GM23338 (cell line): ENCODE data around the gene FGA.

Source experiments
- CTCF ChIP-seq, 2 experiments: fragments of 200-600 bp in 1 of 2; sonication (generic) in 1 of 2; conservative IDR thresholded peaks; 2 replicates each; pipeline versions ENCODE4 v1.5.1 to v1.6.1; 2016 to 2017; ENCODE audit warnings: antibody characterized with exemption in 2 of 2, low read depth in 2 of 2, mild to moderate bottlenecking in 2 of 2, moderate library complexity in 1 of 2
- EZH2phosphoT487 ChIP-seq: fragments of 200-600 bp; sonication (generic); IDR thresholded peaks from one replicate; pipeline ENCODE4 v1.8.1; 2018; ENCODE audit warnings: antibody characterized with exemption; ENCODE audit not compliant: unreplicated experiment
- JUNB ChIP-seq: IDR thresholded peaks from one replicate; pipeline ENCODE4 v1.6.1; 2016; ENCODE audit warnings: antibody characterized with exemption; ENCODE audit not compliant: unreplicated experiment
- NANOG ChIP-seq: IDR thresholded peaks from 2 replicates; pipeline ENCODE4 v1.6.1; 2016; ENCODE audit warnings: antibody characterized with exemption, borderline replicate concordance
- POLR2AphosphoS5 ChIP-seq: IDR thresholded peaks from 2 replicates; pipeline ENCODE4 v1.6.1; 2016; ENCODE audit warnings: antibody characterized with exemption, low read depth
- REST ChIP-seq: IDR thresholded peaks from one replicate; pipeline ENCODE4 v1.6.1; 2018; ENCODE audit warnings: antibody characterized with exemption; ENCODE audit not compliant: unreplicated experiment

- TF ChIP-seq CTCF (conservative IDR thresholded peaks at IDR 0.05; ENCODE audit: low read depth in 2 of 2), result no peak
- TF ChIP-seq JUNB, result no peak
- TF ChIP-seq POLR2AphosphoS5, result no peak
- TF ChIP-seq NANOG, result no peak
- no peak for TF ChIP-seq EZH2phosphoT487
- TF ChIP-seq REST, result no peak
These were observed 39.8 kb upstream of the FGA start for GRCh38 chr4:154630324-154630723.
